Measurements from ENCODE around the gene ZNF524.

GRCh38 chr19:55580628-55581144, 19.4 kb upstream of the ZNF524 start, which contains the start of gene ZNF579:
- TF ChIP-seq EZH2 (IDR thresholded peaks at IDR 0.05; ENCODE audit: borderline replicate concordance) (no peak), CTCF (IDR thresholded peaks at IDR 0.05; ENCODE audit: poor library complexity) (no peak)
